Measurements from ENCODE around the gene ABTB2. TPM values are rescaled to one million over a fixed set of nuclear protein-coding genes. Genes with fewer than 3 reads are reported as not detected.

Gene ABTB2
- total RNA-seq, 2 donors from 2014 or later = 5.8 to 11.1 TPM

DNA sequence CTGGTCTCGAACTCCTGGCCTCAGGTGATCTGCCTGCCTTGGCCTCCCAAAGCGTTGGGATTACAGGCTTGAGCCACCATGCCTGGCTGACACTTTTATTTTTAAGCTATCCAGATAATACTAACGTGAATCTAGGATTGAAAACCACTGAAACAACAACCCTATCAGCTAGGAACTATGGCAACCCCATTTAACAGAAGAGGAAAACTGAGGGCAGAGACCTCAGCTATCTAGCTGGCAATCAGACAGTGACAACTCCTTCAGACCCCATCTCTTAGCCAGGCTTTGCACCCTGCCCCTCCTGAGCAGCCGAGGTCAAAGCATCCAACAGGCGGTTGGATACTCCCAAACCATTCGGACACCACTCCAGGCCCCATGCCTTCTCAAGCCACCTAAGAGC, 14.1 kb downstream of the ABTB2 start:
- no peak overlapping the region for H3K9ac ChIP-seq (ENCODE audit: low read depth in 2 of 2, low read length in 2 of 2)
- TF ChIP-seq CTCF (IDR thresholded peaks at IDR 0.05) = no peak
- no peak overlapping the region for H3K4me3 ChIP-seq
- no peak for DNase-seq
- intact Hi-C loops (cut with DNase I) = no loop called here
- H3K27me3 ChIP-seq = no peaks in the 10 kb centered on the region
- no peaks in the 10 kb centered on the region for H3K9me3 ChIP-seq
- no peaks in the 10 kb centered on the region for H3K36me3 ChIP-seq
- H3K27ac ChIP-seq = no peak overlapping the region
- H3K4me1 ChIP-seq = no peaks in the 10 kb centered on the region

GRCh38 chr11:34343153-34343552, 14.7 kb downstream of the ABTB2 start:
- TF ChIP-seq CTCF (IDR thresholded peaks at IDR 0.05) = no peak
- Histone ChIP-seq H3K36me3 (no peaks in the 10 kb centered on the region), H3K9me3 (no peaks in the 10 kb centered on the region), H3K27ac (no peak overlapping the region), H3K27me3 (no peaks in the 10 kb centered on the region), H3K4me3 (no peak overlapping the region), H3K9ac (ENCODE audit: low read depth in 2 of 2, low read length in 2 of 2) (no peak overlapping the region), H3K4me1 (no peaks in the 10 kb centered on the region)
- DNase-seq = no peak
- intact Hi-C loops (cut with DNase I) = no loop called here

- Histone ChIP-seq H3K9me3 (no peaks in the 10 kb centered on the region), H3K4me1 (no peaks in the 10 kb centered on the region), H3K4me3 (no peak overlapping the region), H3K27ac (no peak overlapping the region), H3K9ac (ENCODE audit: low read depth in 2 of 2, low read length in 2 of 2) (no peak overlapping the region), H3K27me3 (no peaks in the 10 kb centered on the region), H3K36me3 (no peaks in the 10 kb centered on the region)
- intact Hi-C loops (cut with DNase I) = no loop called here
- no peak for TF ChIP-seq CTCF (IDR thresholded peaks at IDR 0.05)
- peak; percentile 60 for DNase-seq
These were observed 15.8 kb downstream of the ABTB2 start for GRCh38 chr11:34341931-34342533.

- Histone ChIP-seq H3K27ac (no peak overlapping the region), H3K9me3 (no peaks in the 10 kb centered on the region), H3K4me1 (no peaks in the 10 kb centered on the region), H3K9ac (ENCODE audit: low read depth in 2 of 2, low read length in 2 of 2) (no peak overlapping the region), H3K4me3 (no peak overlapping the region), H3K27me3 (no peaks in the 10 kb centered on the region), H3K36me3 (no peaks in the 10 kb centered on the region)
- no peak for DNase-seq
- TF ChIP-seq CTCF (IDR thresholded peaks at IDR 0.05) = no peak
- intact Hi-C loops (cut with DNase I) = no loop called here
These were observed 16.7 kb downstream of the ABTB2 start for GRCh38 chr11:34341096-34341495.

DNA sequence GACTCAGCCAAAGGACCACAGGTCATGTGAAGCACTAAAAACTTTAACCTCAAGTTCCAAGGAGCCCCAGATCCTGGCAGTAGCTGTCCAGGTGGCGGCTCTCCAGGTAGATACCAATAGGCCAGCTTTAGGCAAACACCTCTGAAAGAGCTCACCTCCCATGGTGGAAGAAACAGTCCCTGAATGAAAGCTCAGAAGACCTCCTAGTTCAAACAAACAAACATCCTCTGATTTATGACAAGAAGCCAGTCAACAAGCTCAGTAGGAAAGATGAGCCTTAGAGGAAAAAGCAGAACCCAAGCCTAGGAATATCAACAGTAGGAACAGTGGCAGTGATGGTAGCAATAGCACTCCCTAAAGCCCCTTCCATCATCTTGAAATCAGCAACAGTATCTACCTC, 17.2 kb downstream of the ABTB2 start:
- intact Hi-C loops (cut with DNase I) = no loop called here
- Histone ChIP-seq H3K27ac (no peak overlapping the region), H3K27me3 (no peaks in the 10 kb centered on the region), H3K9ac (ENCODE audit: low read depth in 2 of 2, low read length in 2 of 2) (no peak overlapping the region), H3K36me3 (no peaks in the 10 kb centered on the region), H3K4me1 (no peaks in the 10 kb centered on the region), H3K4me3 (no peak overlapping the region), H3K9me3 (no peaks in the 10 kb centered on the region)
- DNase-seq = no peak
- no peak for TF ChIP-seq CTCF (IDR thresholded peaks at IDR 0.05)
